Measurements from ENCODE around the gene EDEM3.

- TF ChIP-seq POLR2A (IDR thresholded peaks at IDR 0.05) = no peak
- no peak for TF ChIP-seq CTCF (IDR thresholded peaks at IDR 0.05)
Measured at GRCh38 chr1:184650177-184650866, 104.3 kb downstream of the EDEM3 start.
